Measurements from ENCODE around the gene ATP5IF1. TPM values are rescaled to one million over a fixed set of nuclear protein-coding genes. Genes with fewer than 3 reads are reported as not detected.

The ATP5IF1 gene
- total and polyA plus RNA-seq, 2 of the 13 experiments (the other 11 are each of a cell fraction or from before 2014, with no cell fraction given), result 97.7 to 131 TPM

GRCh38 chr1:28213315-28213714, 22.6 kb upstream of the ATP5IF1 start:
- TF ChIP-seq ZNF253 (CRISPR knock-in tag; IDR thresholded peaks at IDR 0.05; ENCODE audit: borderline replicate concordance) (no peak), ZNF672 (CRISPR knock-in tag; IDR thresholded peaks at IDR 0.05) (no peak), MAFK (conservative IDR thresholded peaks at IDR 0.05 in 1 of 2, IDR thresholded peaks at IDR 0.05 in 1 of 2; ENCODE audit: low read length in 2 of 2) (peak; percentile 58 to 63), ZNF652 (CRISPR knock-in tag; IDR thresholded peaks at IDR 0.05; ENCODE audit: borderline replicate concordance, low read depth) (no peak), MAFF (IDR thresholded peaks at IDR 0.05; ENCODE audit: low read depth, low read length) (peak; percentile 48), ZNF605 (CRISPR knock-in tag; IDR thresholded peaks at IDR 0.05) (no peak), E2F2 (CRISPR knock-in tag; IDR thresholded peaks at IDR 0.05; ENCODE audit: borderline replicate concordance) (no peak), XRCC5 (optimal IDR thresholded peaks at IDR 0.05; ENCODE audit: low read length) (no peak), ZNF121 (CRISPR knock-in tag; IDR thresholded peaks at IDR 0.05) (no peak)
- Histone ChIP-seq H3K27ac (ENCODE audit: extremely low read length, insufficient read depth, low read length) (no peak overlapping the region), H4K20me1 (ENCODE audit: insufficient read depth, low read length) (no peaks in the 10 kb centered on the region), H3K4me2 (ENCODE audit: low read depth, low read length) (no peak overlapping the region), H3K79me2 (ENCODE audit: insufficient read depth, low read length) (peaks cover 3% of the 10 kb centered on the region), H3K4me1 (ENCODE audit: insufficient read depth, low read length) (no peaks in the 10 kb centered on the region; the same call in 1 of the 2 replicates), H3K27me3 (ENCODE audit: control insufficient read depth in 1 of 2, insufficient read depth in 2 of 2, low read length in 2 of 2) (no peaks in the 10 kb centered on the region), H3K36me3 (replicated peaks in 1 of 2; ENCODE audit: control insufficient read depth in 1 of 2, insufficient read depth in 2 of 2, low read length in 2 of 2) (peaks cover 16 to 51% of the 10 kb centered on the region in 2 experiments), H3K9ac (ENCODE audit: insufficient read depth, low read depth, low read length) (no peak overlapping the region), H3K9me3 (ENCODE audit: low read length) (no peaks in the 10 kb centered on the region), H3K4me3 (replicated peaks in 1 of 3; ENCODE audit: insufficient read depth in 1 of 3, low read depth in 2 of 3, low read length in 3 of 3) (no peak overlapping the region), H2AFZ (ENCODE audit: low read length) (no peak overlapping the region)
- DNase-seq (ENCODE audit: low spot score) (no peak), FAIRE-seq (no peak), ATAC-seq (no peak)
- in situ Hi-C loops (cut with HindIII; ENCODE audit: extremely low pct_ligation_motif_present, low pct_unique_long_range_greater_than_20kb), result no loop called here
- no TSS peak for BruUV-seq (replicated peaks)
- WGBS (ENCODE audit: low lambda C conversion rate), result 100% methylated on average over 2 of the region's 2 CpGs
- intact Hi-C loops (cut with micrococcal nuclease; ENCODE audit: unreplicated experiment), result no loop called here
- ChIA-PET POLR2A (no interaction called here), CTCF (ENCODE audit: low intra/inter-chr PET ratio, low total read pairs) (no interaction called here)

- intact Hi-C loops (cut with micrococcal nuclease; ENCODE audit: unreplicated experiment) (no loop called here), in situ Hi-C loops (cut with HindIII; ENCODE audit: extremely low pct_ligation_motif_present, low pct_unique_long_range_greater_than_20kb) (loop anchor here (25.0 kb wide), 1 partner anchor 358 kb away; the partner anchor contains the start of gene RAB42)
- DNase-seq (ENCODE audit: low spot score), result no peak
- no peaks in the 10 kb centered on the region for H4K20me1 ChIP-seq (ENCODE audit: insufficient read depth, low read length)
- no peaks in the 10 kb centered on the region for H3K9me3 ChIP-seq (ENCODE audit: low read length)
- peaks cover 23% of the 10 kb centered on the region for H3K4me1 ChIP-seq (ENCODE audit: insufficient read depth, low read length)
- H3K9ac ChIP-seq (ENCODE audit: insufficient read depth, low read depth, low read length), result no peak overlapping the region
- TF ChIP-seq ZFP41 (CRISPR knock-in tag; IDR thresholded peaks at IDR 0.05; ENCODE audit: borderline replicate concordance), result no peak
- TF ChIP-seq CHD4 (IDR thresholded peaks at IDR 0.05; ENCODE audit: borderline replicate concordance, low read length), result peak; percentile 27; the same call in 1 of the 2 replicates
- no peak for TF ChIP-seq CREB1 (IDR thresholded peaks at IDR 0.05)
- TF ChIP-seq CREB1 (CRISPR knock-in tag; IDR thresholded peaks at IDR 0.05), result no peak
- TF ChIP-seq ZNF629 (CRISPR knock-in tag; conservative IDR thresholded peaks at IDR 0.05), result peak; percentile 83
- TF ChIP-seq ATRX (CRISPR knock-in tag; IDR thresholded peaks at IDR 0.05; ENCODE audit: borderline replicate concordance), result no peak
- H3K79me2 ChIP-seq (ENCODE audit: insufficient read depth, low read length), result peaks cover 42% of the 10 kb centered on the region
- H3K27ac ChIP-seq (ENCODE audit: extremely low read length, insufficient read depth, low read length), result no peak overlapping the region
- no peaks in the 10 kb centered on the region; a peak in 1 of 5 replicates for H3K27me3 ChIP-seq (ENCODE audit: control insufficient read depth in 1 of 2, insufficient read depth in 2 of 2, low read length in 2 of 2)
- H3K4me2 ChIP-seq (ENCODE audit: low read depth, low read length), result no peak overlapping the region
- H3K36me3 ChIP-seq (replicated peaks in 1 of 2; ENCODE audit: control insufficient read depth in 1 of 2, insufficient read depth in 2 of 2, low read length in 2 of 2), result peaks cover 2 to 42% of the 10 kb centered on the region in 2 experiments; a peak in 4 of 5 replicates
- CTCF ChIA-PET (ENCODE audit: low intra/inter-chr PET ratio, low total read pairs), result no interaction called here
- H2AFZ ChIP-seq (ENCODE audit: low read length), result no peak overlapping the region
- no TSS peak for BruUV-seq (replicated peaks)
- POLR2A ChIA-PET, result no interaction called here
- ATAC-seq, result no peak
- FAIRE-seq, result no peak
- no peak overlapping the region for H3K4me3 ChIP-seq (replicated peaks in 1 of 3; ENCODE audit: insufficient read depth in 1 of 3, low read depth in 2 of 3, low read length in 3 of 3)
Measured at GRCh38 chr1:28229089-28229488, 6.8 kb upstream of the ATP5IF1 start.

Data from HepG2 (cell line).